Mesendoderm (in vitro differentiated cells): ENCODE data around the gene ADRA2C.

Experiments
- DNase-seq: peaks from one replicate; pipeline ENCODE4 v3.0.0; 2013
- H2AK5ac ChIP-seq: 2 replicates; pipeline ENCODE4 v1.6.1; 2013; ENCODE audit warnings: low read length, inconsistent platforms
- H2BK120ac ChIP-seq: 2 replicates; pipeline ENCODE4 v1.6.1; 2013; ENCODE audit warnings: low read depth, mild to moderate bottlenecking, low read length, moderate library complexity, mixed read lengths
- H2BK15ac ChIP-seq: replicated peaks from 2 replicates; pipeline ENCODE4 v1.6.1; 2013; ENCODE audit warnings: low read depth, mild to moderate bottlenecking, moderate library complexity
- H2BK5ac ChIP-seq: 2 replicates; pipeline ENCODE4 v1.6.1; 2013; ENCODE audit warnings: low read length, inconsistent platforms
- H3K18ac ChIP-seq: 2 replicates; pipeline ENCODE4 v1.6.1; 2013; ENCODE audit warnings: mild to moderate bottlenecking, low read length, mixed read lengths
- H3K23ac ChIP-seq: one replicate; pipeline ENCODE4 v1.6.1; 2013; ENCODE audit warnings: low read length
- H3K27ac ChIP-seq: 2 replicates; pipeline ENCODE4 v1.5.1; 2013; ENCODE audit warnings: low read depth, mild to moderate bottlenecking, inconsistent platforms, low read length, moderate library complexity
- H3K27me3 ChIP-seq: 2 replicates; pipeline ENCODE4 v1.6.1; 2013; ENCODE audit warnings: low read length, control low read depth, mild to moderate bottlenecking, inconsistent platforms; ENCODE audit not compliant: insufficient read depth, poor library complexity
- H3K36me3 ChIP-seq: 2 replicates; pipeline ENCODE4 v1.6.1; 2013; ENCODE audit warnings: low read length, inconsistent platforms; ENCODE audit not compliant: control insufficient read depth, insufficient read depth
- H3K4ac ChIP-seq: one replicate; pipeline ENCODE4 v1.6.1; 2013; ENCODE audit warnings: low read depth, mild to moderate bottlenecking, low read length, moderate library complexity
- H3K4me1 ChIP-seq: 2 replicates; pipeline ENCODE4 v1.6.1; 2013; ENCODE audit warnings: low read depth, low read length, inconsistent platforms; ENCODE audit not compliant: control insufficient read depth
- H3K4me2 ChIP-seq: 2 replicates; pipeline ENCODE4 v1.6.1; 2013; ENCODE audit warnings: low read length
- H3K4me3 ChIP-seq: 2 replicates; pipeline ENCODE4 v1.5.1; 2013; ENCODE audit warnings: mild to moderate bottlenecking, low read length
- H3K56ac ChIP-seq: one replicate; pipeline ENCODE4 v1.6.1; 2013; ENCODE audit warnings: low read length
- H3K79me1 ChIP-seq: 2 replicates; pipeline ENCODE4 v1.6.1; 2013; ENCODE audit warnings: low read length, inconsistent platforms
- H3K79me2 ChIP-seq: 2 replicates; pipeline ENCODE4 v1.6.1; 2013; ENCODE audit warnings: mild to moderate bottlenecking, low read length; ENCODE audit not compliant: control insufficient read depth, insufficient read depth
- H3K9ac ChIP-seq: 2 replicates; pipeline ENCODE4 v1.6.1; 2013; ENCODE audit warnings: low read length, inconsistent platforms
- H4K5ac ChIP-seq: one replicate; pipeline ENCODE4 v1.6.1; 2013; ENCODE audit warnings: low read length
- H4K8ac ChIP-seq: one replicate; pipeline ENCODE4 v1.6.1; 2013; ENCODE audit warnings: low read depth, mild to moderate bottlenecking, control low read depth, low read length, moderate library complexity
- WGBS: extraction: QIAGEN DNeasy Blood & Tissue Kit; methylation state at CpG from one replicate; pipeline ENCODE4 v1.1.7; 2013; ENCODE audit warnings: low lambda C conversion rate, missing lambda C conversion rate; ENCODE audit not compliant: insufficient coverage; ENCODE audit errors: extremely low coverage; 5-methylcytosine and 5-hydroxymethylcytosine counted together

Gene ADRA2C

GRCh38 chr4:3777669-3778068 is 11.5 kb downstream of the ADRA2C start:
- Histone ChIP-seq H2AK5ac (no peak overlapping the region), H3K4me1 (no peaks in the 10 kb centered on the region), H3K36me3 (no peaks in the 10 kb centered on the region), H3K56ac (no peak overlapping the region), H2BK5ac (no peak overlapping the region), H3K4me3 (no peak overlapping the region), H3K4ac (no peak overlapping the region), H4K8ac (no peak overlapping the region), H2BK15ac (no peak overlapping the region), H4K5ac (no peak overlapping the region), H3K18ac (no peak overlapping the region), H3K23ac (no peak overlapping the region), H3K79me2 (no peaks in the 10 kb centered on the region), H3K9ac (no peak overlapping the region), H3K27ac (no peak overlapping the region), H3K79me1 (no peaks in the 10 kb centered on the region), H3K4me2 (no peak overlapping the region), H3K27me3 (no peaks in the 10 kb centered on the region), H2BK120ac (no peak overlapping the region)
- no CpG with 5 or more reads among the region's 13 CpGs for WGBS
- no peak for DNase-seq

- Histone ChIP-seq H2AK5ac (no peak overlapping the region), H4K5ac (no peak overlapping the region), H4K8ac (no peak overlapping the region), H3K4me3 (no peak overlapping the region), H3K18ac (no peak overlapping the region), H2BK5ac (no peak overlapping the region), H3K56ac (no peak overlapping the region), H3K4me2 (no peak overlapping the region), H3K79me2 (no peaks in the 10 kb centered on the region), H3K9ac (no peak overlapping the region), H3K36me3 (no peaks in the 10 kb centered on the region), H3K4ac (no peak overlapping the region), H3K27ac (no peak overlapping the region), H3K27me3 (no peaks in the 10 kb centered on the region), H3K4me1 (no peaks in the 10 kb centered on the region), H2BK15ac (no peak overlapping the region), H3K23ac (no peak overlapping the region), H3K79me1 (no peaks in the 10 kb centered on the region), H2BK120ac (no peak overlapping the region)
- no CpG with 5 or more reads among the region's 6 CpGs for WGBS
- no peak for DNase-seq
Measured at GRCh38 chr4:3779509-3779908, 13.3 kb downstream of the ADRA2C start.

- no peak overlapping the region for H3K4ac ChIP-seq
- H3K9ac ChIP-seq: no peak overlapping the region
- H4K8ac ChIP-seq: no peak overlapping the region
- no peak overlapping the region for H2AK5ac ChIP-seq
- H3K4me3 ChIP-seq: no peak overlapping the region
- no peak overlapping the region for H3K4me2 ChIP-seq
- no peak overlapping the region for H3K18ac ChIP-seq
- no peaks in the 10 kb centered on the region for H3K4me1 ChIP-seq
- H3K79me1 ChIP-seq: no peaks in the 10 kb centered on the region
- H3K79me2 ChIP-seq: no peaks in the 10 kb centered on the region
- H4K5ac ChIP-seq: no peak overlapping the region
- H3K27me3 ChIP-seq: no peaks in the 10 kb centered on the region
- no peak overlapping the region for H2BK5ac ChIP-seq
- H2BK15ac ChIP-seq: no peak overlapping the region
- H3K36me3 ChIP-seq: no peaks in the 10 kb centered on the region
- WGBS: no CpG with 5 or more reads among the region's 21 CpGs
- H3K23ac ChIP-seq: no peak overlapping the region
- H3K27ac ChIP-seq: peak overlapping the region; percentile 22
- DNase-seq: peak; percentile 90
- no peak overlapping the region for H2BK120ac ChIP-seq
- H3K56ac ChIP-seq: peak overlapping the region; percentile 30
Measured at GRCh38 chr4:3780347-3781171, 14.4 kb downstream of the ADRA2C start.

GRCh38 chr4:3781193-3781886 is 15.2 kb downstream of the ADRA2C start:
- no peak overlapping the region for H2BK120ac ChIP-seq
- WGBS: 100% methylated on average over 9 of the region's 19 CpGs
- no peak overlapping the region for H3K9ac ChIP-seq
- peak overlapping the region; percentile 22 for H3K27ac ChIP-seq
- no peak overlapping the region for H3K4ac ChIP-seq
- H4K5ac ChIP-seq: no peak overlapping the region
- H2BK5ac ChIP-seq: no peak overlapping the region
- no peak overlapping the region for H2AK5ac ChIP-seq
- no peaks in the 10 kb centered on the region for H3K79me1 ChIP-seq
- H3K36me3 ChIP-seq: no peaks in the 10 kb centered on the region
- no peak overlapping the region for H3K56ac ChIP-seq
- H3K18ac ChIP-seq: no peak overlapping the region
- H3K27me3 ChIP-seq: no peaks in the 10 kb centered on the region
- H3K4me1 ChIP-seq: no peaks in the 10 kb centered on the region
- no peak overlapping the region for H2BK15ac ChIP-seq
- no peak overlapping the region for H4K8ac ChIP-seq
- no peak overlapping the region for H3K23ac ChIP-seq
- H3K4me3 ChIP-seq: no peak overlapping the region
- DNase-seq: peak; percentile 71
- H3K79me2 ChIP-seq: no peaks in the 10 kb centered on the region
- no peak overlapping the region for H3K4me2 ChIP-seq

GRCh38 chr4:3781997-3782930 is 16.1 kb downstream of the ADRA2C start:
- no peaks in the 10 kb centered on the region for H3K79me1 ChIP-seq
- H3K18ac ChIP-seq: no peak overlapping the region
- H2BK5ac ChIP-seq: no peak overlapping the region
- no peaks in the 10 kb centered on the region for H3K36me3 ChIP-seq
- no peak for DNase-seq
- WGBS: no CpG with 5 or more reads among the region's 25 CpGs
- H4K8ac ChIP-seq: no peak overlapping the region
- H2BK120ac ChIP-seq: no peak overlapping the region
- no peak overlapping the region for H2AK5ac ChIP-seq
- no peak overlapping the region for H2BK15ac ChIP-seq
- H4K5ac ChIP-seq: no peak overlapping the region
- H3K4ac ChIP-seq: no peak overlapping the region
- H3K9ac ChIP-seq: no peak overlapping the region
- no peak overlapping the region for H3K56ac ChIP-seq
- no peaks in the 10 kb centered on the region for H3K4me1 ChIP-seq
- H3K4me2 ChIP-seq: no peak overlapping the region
- H3K79me2 ChIP-seq: no peaks in the 10 kb centered on the region
- H3K27ac ChIP-seq: no peak overlapping the region
- no peaks in the 10 kb centered on the region for H3K27me3 ChIP-seq
- no peak overlapping the region for H3K23ac ChIP-seq
- no peak overlapping the region for H3K4me3 ChIP-seq
